OCI-LY7 (cell line): ENCODE data around the gene TRMT44. TPM values are rescaled to one million over a fixed set of nuclear protein-coding genes. Genes with fewer than 3 reads are reported as not detected.

Experiments
- BruUV-seq: library from RNA; stranded (reverse); fragments of 400-500 nt; replicated peaks from 2 replicates; lab custom pipeline; 2021; lab: Mats Ljungman, UMichigan
- CTCF ChIA-PET: fragments of 300-600 bp; sonication (Branson Sonifier 250); formaldehyde crosslinking; loops from one replicate; lab custom pipeline; 2022; ENCODE audit warnings: antibody characterized with exemption; ENCODE audit not compliant: unreplicated experiment; lab: Charles Lee
- POLR2A ChIA-PET: fragments of 300-600 bp; sonication (Branson Sonifier 250); formaldehyde crosslinking; loops from one replicate; lab custom pipeline; 2022; ENCODE audit warnings: antibody characterized with exemption; lab: Charles Lee
- DNase-seq: peaks from one replicate; pipeline ENCODE4 v3.0.0-alpha.2; 2015; ENCODE audit warnings: low spot score
- H2AFZ ChIP-seq: fragments of 200-600 bp; sonication (generic), shearing (Covaris generic); 2 replicates; pipeline ENCODE4 v1.6.1; 2014; ENCODE audit warnings: mild to moderate bottlenecking, antibody characterized with exemption, low read length, moderate library complexity
- H3K27ac ChIP-seq: fragments of 200-600 bp; sonication (generic); 2 replicates; pipeline ENCODE4 v1.5.1; 2014; ENCODE audit warnings: mixed run types, low read depth, mild to moderate bottlenecking, moderate library complexity, low read length, inconsistent platforms; ENCODE audit not compliant: poor library complexity, severe bottlenecking
- H3K36me3 ChIP-seq: fragments of 200-600 bp; sonication (generic); 2 replicates; pipeline ENCODE4 v1.6.1; 2014; ENCODE audit warnings: mild to moderate bottlenecking, antibody characterized with exemption, low read length, moderate library complexity, mixed read lengths; ENCODE audit not compliant: insufficient read depth
- H3K4me1 ChIP-seq: fragments of 200-600 bp; sonication (generic); 2 replicates; pipeline ENCODE4 v1.5.1; 2014; ENCODE audit warnings: mild to moderate bottlenecking, low read length; ENCODE audit not compliant: insufficient read depth, poor library complexity, severe bottlenecking
- H3K4me2 ChIP-seq: fragments of 200-600 bp; sonication (generic); 2 replicates; pipeline ENCODE4 v1.6.1; 2014; ENCODE audit warnings: mild to moderate bottlenecking, low read length
- H3K4me3 ChIP-seq: fragments of 200-600 bp; sonication (generic); 2 replicates; pipeline ENCODE4 v1.5.1; 2014; ENCODE audit warnings: mild to moderate bottlenecking, low read depth, low read length; ENCODE audit not compliant: poor library complexity, severe bottlenecking
- H3K79me2 ChIP-seq: fragments of 200-600 bp; sonication (generic); 2 replicates; pipeline ENCODE4 v1.6.1; 2016; ENCODE audit warnings: low read depth, mild to moderate bottlenecking, low read length, moderate library complexity, mixed read lengths; ENCODE audit not compliant: insufficient read depth
- H3K9me2 ChIP-seq: fragments of 200-600 bp; sonication (generic); 2 replicates; pipeline ENCODE4 v1.6.1; 2016; ENCODE audit warnings: mild to moderate bottlenecking, low read length, mixed read lengths; ENCODE audit not compliant: insufficient read depth
- H3K9me3 ChIP-seq: fragments of 200-600 bp; sonication (generic); 2 replicates; pipeline ENCODE4 v1.6.1; 2014; ENCODE audit warnings: mild to moderate bottlenecking, mixed run types, low read length, mixed read lengths
- H4K20me1 ChIP-seq: fragments of 200-600 bp; sonication (generic); 2 replicates; pipeline ENCODE4 v1.6.1; 2014; ENCODE audit warnings: mild to moderate bottlenecking, antibody characterized with exemption, low read length, moderate library complexity, mixed read lengths; ENCODE audit not compliant: insufficient read depth
- EZH2phosphoT487 ChIP-seq: fragments of 200-600 bp; sonication (generic); IDR thresholded peaks from 2 replicates; pipeline ENCODE4 v1.6.1; 2018; ENCODE audit warnings: low read depth, borderline replicate concordance, mild to moderate bottlenecking, mixed run types, antibody characterized with exemption, low read length, moderate library complexity, mixed read lengths
- intact Hi-C: fragments of 100-400 bp; cut with micrococcal nuclease; formaldehyde crosslinking; loops from one replicate; pipeline ENCODE4 v1.10.0; 2022; ENCODE audit not compliant: unreplicated experiment
- total RNA-seq, 2 experiments: library from RNA; depleted of rRNA in 1 of 2; stranded (reverse); fragments of >200 nt in 1 of 2; shearing (Covaris generic) in 1 of 2; gene quantifications; 2 replicates each; pipeline ENCODE4 v1.2.3, GENCODE V29; 2014 to 2022
- TF ChIP-seq, protein P1 (sequence below): fragments of 200-600 bp; sonication (generic); conservative IDR thresholded peaks from 2 replicates; pipeline ENCODE4 v1.5.1; 2014; ENCODE audit warnings: mild to moderate bottlenecking, antibody characterized with exemption, low read length, moderate library complexity, mixed read lengths

The TRMT44 gene
- total RNA-seq, 2 experiments from 2014 or later: 23.0 to 28.3 TPM

DNA sequence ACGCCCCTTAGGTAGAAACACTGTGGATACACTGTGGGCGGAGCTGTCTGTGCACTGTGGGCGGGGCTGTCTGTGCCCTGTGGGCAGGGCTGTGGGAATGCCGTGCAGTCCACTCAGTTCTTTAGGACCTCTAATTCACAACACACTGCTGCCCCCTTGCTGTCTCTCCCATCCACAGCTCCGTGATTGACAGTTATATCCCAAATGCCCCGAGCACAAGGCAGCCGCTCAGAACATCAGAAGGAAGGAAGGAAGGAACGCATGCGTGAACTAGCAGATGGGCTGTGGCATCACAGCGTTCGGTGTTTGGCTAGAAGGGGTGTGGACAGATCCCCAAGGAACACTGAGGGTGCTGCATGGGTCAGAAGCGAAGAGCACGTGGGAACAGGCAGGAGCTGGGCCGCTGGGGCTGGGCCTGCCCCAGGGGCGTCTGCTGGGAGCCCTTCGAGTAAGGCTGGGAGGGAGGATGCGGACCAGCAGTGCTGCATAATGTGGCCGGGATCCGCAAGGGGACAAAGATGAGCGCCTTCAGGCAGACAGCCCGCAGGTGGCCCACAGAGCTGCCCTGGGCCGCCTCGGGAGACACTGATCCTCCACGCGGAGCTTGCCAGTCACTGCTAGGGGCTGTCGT lies 29.8 kb upstream of the TRMT44 start:
- ChIA-PET POLR2A (no interaction called here), CTCF (no interaction called here)
- Histone ChIP-seq H3K4me3 (no peak overlapping the region), H3K79me2 (no peaks in the 10 kb centered on the region), H3K36me3 (peaks cover 7% of the 10 kb centered on the region; the same call in 1 of the 2 replicates), H3K9me2 (no peaks in the 10 kb centered on the region), H4K20me1 (no peaks in the 10 kb centered on the region), H3K4me1 (no peaks in the 10 kb centered on the region), H2AFZ (no peak overlapping the region), H3K27ac (no peak overlapping the region), H3K9me3 (no peaks in the 10 kb centered on the region), H3K4me2 (no peak overlapping the region)
- TF ChIP-seq, protein P1, sequence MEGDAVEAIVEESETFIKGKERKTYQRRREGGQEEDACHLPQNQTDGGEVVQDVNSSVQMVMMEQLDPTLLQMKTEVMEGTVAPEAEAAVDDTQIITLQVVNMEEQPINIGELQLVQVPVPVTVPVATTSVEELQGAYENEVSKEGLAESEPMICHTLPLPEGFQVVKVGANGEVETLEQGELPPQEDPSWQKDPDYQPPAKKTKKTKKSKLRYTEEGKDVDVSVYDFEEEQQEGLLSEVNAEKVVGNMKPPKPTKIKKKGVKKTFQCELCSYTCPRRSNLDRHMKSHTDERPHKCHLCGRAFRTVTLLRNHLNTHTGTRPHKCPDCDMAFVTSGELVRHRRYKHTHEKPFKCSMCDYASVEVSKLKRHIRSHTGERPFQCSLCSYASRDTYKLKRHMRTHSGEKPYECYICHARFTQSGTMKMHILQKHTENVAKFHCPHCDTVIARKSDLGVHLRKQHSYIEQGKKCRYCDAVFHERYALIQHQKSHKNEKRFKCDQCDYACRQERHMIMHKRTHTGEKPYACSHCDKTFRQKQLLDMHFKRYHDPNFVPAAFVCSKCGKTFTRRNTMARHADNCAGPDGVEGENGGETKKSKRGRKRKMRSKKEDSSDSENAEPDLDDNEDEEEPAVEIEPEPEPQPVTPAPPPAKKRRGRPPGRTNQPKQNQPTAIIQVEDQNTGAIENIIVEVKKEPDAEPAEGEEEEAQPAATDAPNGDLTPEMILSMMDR: no peak; the same call in 1 of the 2 replicates
- no peak for TF ChIP-seq EZH2phosphoT487
- DNase-seq: no peak
- no TSS peak for BruUV-seq
- intact Hi-C loops: no loop called here

DNA sequence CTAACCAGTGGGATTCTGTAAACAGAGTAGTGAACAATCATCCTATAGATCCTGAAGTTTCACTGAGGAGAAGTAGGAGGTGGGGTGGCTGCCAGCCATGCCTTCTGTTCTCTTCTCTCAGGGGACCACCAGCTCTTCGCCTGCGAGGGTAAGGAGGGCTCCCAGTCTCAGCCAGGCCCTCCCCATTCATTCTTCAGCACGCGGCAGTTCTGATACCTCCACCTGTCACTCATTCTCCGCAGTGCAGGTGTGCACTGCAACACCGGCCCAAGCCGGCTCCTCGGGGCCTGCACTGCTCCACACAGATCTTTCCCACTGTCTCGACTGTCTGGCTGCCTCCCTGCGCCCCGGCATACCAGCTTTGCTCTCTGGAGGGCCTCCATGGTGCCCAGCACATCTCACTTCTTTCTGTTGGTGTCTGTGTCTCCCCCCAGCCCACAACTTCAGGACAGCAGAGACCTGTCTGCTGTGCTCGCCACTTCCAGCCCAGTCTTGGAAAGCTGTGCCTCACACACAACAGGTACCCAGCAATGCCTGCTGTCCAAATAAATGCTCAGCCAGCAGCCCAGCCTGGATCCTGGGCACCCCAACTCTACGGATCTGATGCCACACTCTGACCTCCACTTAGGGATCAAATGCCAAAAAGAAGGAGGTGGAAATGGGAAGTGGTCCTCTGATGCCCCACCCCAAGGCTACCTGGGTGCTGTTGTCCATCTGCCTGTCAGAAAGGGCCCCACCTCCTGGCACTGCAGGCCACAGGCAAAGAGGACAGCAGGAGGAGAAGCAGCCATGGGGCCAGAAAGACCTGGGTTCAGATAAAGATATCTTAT lies 29.0 kb upstream of the TRMT44 start:
- Histone ChIP-seq H3K27ac (no peak overlapping the region), H2AFZ (no peak overlapping the region), H3K36me3 (peaks cover 7% of the 10 kb centered on the region; the same call in 1 of the 2 replicates), H3K9me3 (no peaks in the 10 kb centered on the region), H3K4me3 (no peak overlapping the region), H3K4me1 (no peaks in the 10 kb centered on the region), H3K9me2 (no peaks in the 10 kb centered on the region), H3K4me2 (no peak overlapping the region), H3K79me2 (no peaks in the 10 kb centered on the region), H4K20me1 (no peaks in the 10 kb centered on the region)
- no peak for DNase-seq
- POLR2A ChIA-PET: interaction anchor here (0.8 kb wide), 1 partner anchor 15 kb away, joined by 3 read pairs; no protein-coding TSS in a partner anchor
- CTCF ChIA-PET: no interaction called here
- TF ChIP-seq, protein P1: no peak
- TF ChIP-seq EZH2phosphoT487: no peak
- intact Hi-C loops: no loop called here
- no TSS peak for BruUV-seq
